Left ventricle myocardium inferior (tissue), 1 donor: ENCODE measurements around the gene BOC. TPM values are rescaled to one million over a fixed set of nuclear protein-coding genes. Genes with fewer than 3 reads are reported as not detected.

ENCODE experiments used
- DNase-seq: peaks from one replicate; pipeline ENCODE4 v3.0.0-alpha.2; 2020
- H3K27ac ChIP-seq: fragments of 200-600 bp; replicated peaks from 2 replicates; pipeline ENCODE4 v1.8.0; 2021
- H3K27me3 ChIP-seq: fragments of 200-600 bp; 2 replicates; pipeline ENCODE4 v1.8.0; 2021; ENCODE audit warnings: low read depth
- H3K36me3 ChIP-seq: fragments of 200-600 bp; 2 replicates; pipeline ENCODE4 v1.8.0; 2021
- H3K4me1 ChIP-seq: fragments of 200-600 bp; 2 replicates; pipeline ENCODE4 v1.8.0; 2021
- H3K4me3 ChIP-seq: fragments of 200-600 bp; 2 replicates; pipeline ENCODE4 v1.8.0; 2021; ENCODE audit warnings: mild to moderate bottlenecking, moderate library complexity
- H3K9me3 ChIP-seq: fragments of 200-600 bp; replicated peaks from 2 replicates; pipeline ENCODE4 v1.8.0; 2021
- CTCF ChIP-seq: fragments of 200-600 bp; IDR thresholded peaks from 2 replicates; pipeline ENCODE4 v1.8.0; 2021; ENCODE audit warnings: antibody characterized with exemption, mild to moderate bottlenecking, borderline replicate concordance
- intact Hi-C: fragments of 100-400 bp; cut with micrococcal nuclease; formaldehyde crosslinking; loops from one replicate; pipeline ENCODE4 v1.11.0; 2022
- total RNA-seq: library from RNA; stranded (reverse); fragmentation: NEBNext Ultra II Directional; extraction: Animal tissue kit (Norgen Biotek cat#: 25700); gene quantifications from one replicate; pipeline ENCODE4 v1.2.1, GENCODE V29; 2021
- donor health status: DM: no; HTN: yes; CAD: no; lungs with severe emphysema.

The BOC gene
- total RNA-seq, 1 donor from 2014 or later = 6.7 TPM

- no peak for DNase-seq
- Histone ChIP-seq H3K9me3 (no peaks in the 10 kb centered on the region), H3K27ac (no peak overlapping the region), H3K4me3 (no peak overlapping the region), H3K27me3 (no peaks in the 10 kb centered on the region), H3K4me1 (peaks cover 37% of the 10 kb centered on the region), H3K36me3 (no peaks in the 10 kb centered on the region)
- TF ChIP-seq CTCF = no peak
- intact Hi-C loops = no loop called here
These were observed 40.5 kb downstream of the BOC start for GRCh38 chr3:113251817-113252216.

- Histone ChIP-seq H3K27me3 (no peaks in the 10 kb centered on the region), H3K4me1 (peaks cover 30% of the 10 kb centered on the region), H3K9me3 (no peaks in the 10 kb centered on the region), H3K36me3 (no peaks in the 10 kb centered on the region), H3K4me3 (no peak overlapping the region), H3K27ac (no peak overlapping the region)
- intact Hi-C loops = no loop called here
- no peak for DNase-seq
- TF ChIP-seq CTCF = no peak
These were observed 41.2 kb downstream of the BOC start for GRCh38 chr3:113252553-113252952.

- no peak for DNase-seq
- Histone ChIP-seq H3K27ac (peak overlapping the region; percentile 42), H3K36me3 (no peaks in the 10 kb centered on the region), H3K9me3 (no peaks in the 10 kb centered on the region), H3K4me3 (no peak overlapping the region), H3K27me3 (no peaks in the 10 kb centered on the region), H3K4me1 (peaks cover 20% of the 10 kb centered on the region)
- intact Hi-C loops = no loop called here
- no peak for TF ChIP-seq CTCF
These were observed 42.3 kb downstream of the BOC start for GRCh38 chr3:113253702-113254101.

GRCh38 chr3:113254171-113254947, 43.0 kb downstream of the BOC start:
- TF ChIP-seq CTCF = no peak
- intact Hi-C loops = no loop called here
- Histone ChIP-seq H3K36me3 (no peaks in the 10 kb centered on the region), H3K27ac (peak overlapping the region; percentile 42), H3K4me3 (no peak overlapping the region), H3K9me3 (no peaks in the 10 kb centered on the region), H3K27me3 (no peaks in the 10 kb centered on the region), H3K4me1 (peaks cover 13% of the 10 kb centered on the region)
- DNase-seq = no peak

GRCh38 chr3:113255100-113255853, 43.9 kb downstream of the BOC start:
- Histone ChIP-seq H3K4me1 (peaks cover 13% of the 10 kb centered on the region), H3K9me3 (no peaks in the 10 kb centered on the region), H3K4me3 (no peak overlapping the region), H3K27ac (peak overlapping the region; percentile 42), H3K27me3 (no peaks in the 10 kb centered on the region), H3K36me3 (no peaks in the 10 kb centered on the region)
- DNase-seq = no peak
- no peak for TF ChIP-seq CTCF
- intact Hi-C loops = no loop called here
